Esophagus (tissue), 2 donors: ENCODE data around the gene PDE6A. TPM values are rescaled to one million over a fixed set of nuclear protein-coding genes. Genes with fewer than 3 reads are reported as not detected.

Source experiments
- H3K27ac ChIP-seq, 2 donors: one replicate each; pipeline ENCODE4 v1.5.1; 2013; ENCODE audit warnings: low read depth in 2 of 2, mild to moderate bottlenecking in 2 of 2, inconsistent platforms in 1 of 2, low read length in 1 of 2, moderate library complexity in 1 of 2
- H3K27me3 ChIP-seq, 2 donors: one replicate each; pipeline ENCODE4 v1.6.1; 2013; ENCODE audit warnings: low read length in 2 of 2, control low read depth in 1 of 2, mild to moderate bottlenecking in 1 of 2; ENCODE audit not compliant: insufficient read depth in 2 of 2, control insufficient read depth in 1 of 2
- H3K36me3 ChIP-seq, 2 donors: one replicate each; pipeline ENCODE4 v1.6.1; 2013; ENCODE audit warnings: low read length in 1 of 2; ENCODE audit not compliant: control insufficient read depth in 2 of 2, insufficient read depth in 2 of 2
- H3K4me1 ChIP-seq, 2 donors: one replicate each; pipeline ENCODE4 v1.6.1; 2013; ENCODE audit warnings: low read length in 1 of 2; ENCODE audit not compliant: control insufficient read depth in 2 of 2, insufficient read depth in 2 of 2
- H3K4me3 ChIP-seq, 2 donors: one replicate each; pipeline ENCODE4 v1.5.1; 2013; ENCODE audit warnings: low read length in 2 of 2, mild to moderate bottlenecking in 2 of 2, low read depth in 1 of 2, moderate library complexity in 1 of 2
- H3K9me3 ChIP-seq, 2 donors: one replicate each; pipeline ENCODE4 v1.6.1; 2013; ENCODE audit warnings: mild to moderate bottlenecking in 2 of 2, low read depth in 1 of 2, low read length in 1 of 2, moderate library complexity in 1 of 2; ENCODE audit not compliant: control insufficient read depth in 2 of 2, insufficient read depth in 1 of 2
- WGBS, 2 donors: extraction: QIAGEN DNeasy Blood & Tissue Kit; methylation state at CpG; one replicate each; pipeline ENCODE4 v1.1.7; 2013; 5-methylcytosine and 5-hydroxymethylcytosine counted together
- polyA plus RNA-seq, 2 donors: library from polyadenylated mRNA; stranded (reverse); fragments of 200-250 nt; gene quantifications; one replicate each; pipeline ENCODE4 v1.2.3, GENCODE V29; 2013
- donor health status: healthy with polysubstance abuse.
- donor health status: Bipolar disorder and iron deficiency.

The PDE6A gene
- polyA plus RNA-seq, 2 donors: 1.0 to 1.5 TPM

DNA sequence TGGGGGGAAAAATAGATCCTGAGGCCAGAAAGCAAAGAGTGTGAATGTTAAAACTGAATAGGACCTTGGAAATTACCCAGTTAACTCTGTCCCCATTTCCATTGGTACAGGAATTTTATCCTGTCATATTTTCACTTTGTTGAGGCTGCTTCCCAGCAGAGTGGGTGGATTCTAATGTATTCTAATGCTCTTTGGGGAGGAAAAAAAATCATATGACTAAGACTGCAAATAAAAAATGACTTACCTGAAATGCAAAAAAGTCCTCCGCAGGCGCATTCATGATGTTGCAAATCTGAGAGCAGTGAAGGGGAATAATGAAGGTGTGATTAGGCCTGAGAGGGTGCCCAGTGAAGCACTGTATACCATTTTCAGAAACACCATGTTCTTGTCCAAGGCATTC, 41.2 kb downstream of the PDE6A start:
- peaks cover 0 to 7% of the 10 kb centered on the region in 2 donors for H3K4me1 ChIP-seq
- no peaks in the 10 kb centered on the region for H3K9me3 ChIP-seq
- 92 to 97% methylated on average over 2 of the region's 2 CpGs for WGBS, 2 donors
- no peaks in the 10 kb centered on the region for H3K27me3 ChIP-seq
- H3K36me3 ChIP-seq: no peaks in the 10 kb centered on the region
- no peak overlapping the region for H3K27ac ChIP-seq
- H3K4me3 ChIP-seq: no peak overlapping the region

DNA sequence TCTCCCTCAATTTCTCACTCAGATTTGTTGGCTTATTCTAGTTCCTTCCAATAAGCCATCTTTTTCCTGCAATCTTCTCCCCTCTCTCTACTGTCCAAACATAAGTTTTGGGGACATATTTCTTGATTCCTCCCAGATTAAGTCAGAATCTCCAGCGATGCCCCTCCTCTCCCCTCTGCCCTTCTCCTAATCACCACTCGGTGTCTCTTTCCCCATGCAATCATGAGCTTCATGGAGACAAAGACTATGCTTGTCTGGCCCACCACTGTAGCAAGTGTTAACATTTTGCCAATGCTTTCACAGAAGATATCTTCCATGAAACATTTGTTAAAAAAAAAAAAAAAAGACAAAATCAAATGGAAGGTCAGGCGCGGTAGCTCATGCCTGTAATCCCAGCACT, 42.4 kb downstream of the PDE6A start:
- peaks cover 0 to 7% of the 10 kb centered on the region in 2 donors for H3K4me1 ChIP-seq
- H3K4me3 ChIP-seq: no peak overlapping the region
- no peaks in the 10 kb centered on the region for H3K36me3 ChIP-seq
- no peaks in the 10 kb centered on the region for H3K27me3 ChIP-seq
- 82 to 83% methylated on average over 4 of the region's 4 CpGs for WGBS, 2 donors
- no peak overlapping the region for H3K27ac ChIP-seq
- no peaks in the 10 kb centered on the region for H3K9me3 ChIP-seq

DNA sequence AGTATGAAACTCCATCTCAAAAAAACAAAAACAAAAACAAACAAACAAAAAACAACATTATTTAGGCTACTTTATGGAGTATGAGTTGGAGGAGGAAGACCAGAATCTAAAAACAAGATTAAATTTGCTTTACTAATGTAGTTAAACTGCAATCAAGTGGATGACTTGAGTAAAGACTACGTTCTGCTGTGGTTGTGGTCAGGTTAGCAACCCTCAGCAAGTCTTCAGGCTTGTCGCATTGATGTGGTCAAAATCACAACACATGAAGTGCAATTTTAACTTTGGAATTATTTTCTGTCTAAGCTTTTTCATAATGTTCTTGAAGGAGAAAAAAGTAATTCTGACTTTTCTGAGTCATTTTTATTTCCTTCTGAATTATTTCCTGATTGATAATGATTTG, 43.1 kb downstream of the PDE6A start:
- Histone ChIP-seq H3K4me1 (peaks cover 0 to 7% of the 10 kb centered on the region in 2 donors), H3K4me3 (no peak overlapping the region), H3K27ac (no peak overlapping the region), H3K9me3 (no peaks in the 10 kb centered on the region), H3K36me3 (no peaks in the 10 kb centered on the region), H3K27me3 (no peaks in the 10 kb centered on the region)
- 79 to 90% methylated on average over 2 of the region's 2 CpGs for WGBS, 2 donors

DNA sequence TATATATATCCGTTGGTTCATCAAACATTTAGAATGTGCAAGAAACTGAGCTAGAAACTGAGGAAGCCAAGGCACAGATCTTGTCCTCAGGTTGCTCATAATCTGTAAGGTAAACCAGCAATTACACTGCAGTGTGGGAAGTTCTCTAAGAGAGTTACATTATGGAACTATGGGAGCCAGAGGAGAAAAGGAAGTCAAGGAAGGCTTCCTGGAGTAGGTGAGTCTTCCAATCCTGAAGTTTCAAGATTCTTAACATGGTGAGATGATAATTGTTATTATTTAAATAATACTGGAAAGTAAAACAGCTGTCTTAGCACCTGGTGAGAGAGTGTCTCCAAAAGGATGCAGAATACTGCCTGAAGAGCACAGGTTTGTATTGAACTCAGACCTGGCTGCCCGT, 44.2 kb downstream of the PDE6A start:
- WGBS, 2 donors: 54 to 63% methylated on average over 2 of the region's 2 CpGs
- no peak overlapping the region for H3K4me3 ChIP-seq

DNA sequence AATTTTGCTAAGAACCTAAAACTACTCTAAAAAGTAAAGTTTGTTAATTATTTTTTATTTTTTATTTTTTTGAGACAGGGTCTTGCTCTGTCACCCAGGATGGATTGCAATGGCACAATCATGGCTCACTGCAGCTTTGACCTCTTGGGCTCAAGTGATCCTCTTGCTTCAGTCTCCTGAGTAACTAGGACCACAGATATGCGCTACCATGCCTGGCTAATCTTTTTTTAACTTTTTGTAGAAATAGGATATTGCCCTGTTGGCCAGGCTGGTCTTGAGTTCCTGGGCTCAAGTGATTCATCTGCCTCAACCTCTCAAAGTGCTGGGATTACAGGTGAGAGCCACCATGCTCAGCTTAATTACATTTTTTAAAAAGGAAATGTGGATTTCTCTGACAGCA, 45.8 kb downstream of the PDE6A start:
- H3K36me3 ChIP-seq: no peaks in the 10 kb centered on the region
- no peaks in the 10 kb centered on the region for H3K27me3 ChIP-seq
- no peak overlapping the region for H3K27ac ChIP-seq
- H3K4me1 ChIP-seq: peaks cover 0 to 4% of the 10 kb centered on the region in 2 donors
- 96 to 97% methylated on average over 1 of the region's 1 CpG for WGBS, 2 donors
- H3K4me3 ChIP-seq: no peak overlapping the region
- H3K9me3 ChIP-seq: no peaks in the 10 kb centered on the region

More for the DNA sequence above, 44.2 kb downstream of the PDE6A start:
- Histone ChIP-seq H3K9me3 (no peaks in the 10 kb centered on the region), H3K27ac (no peak overlapping the region), H3K36me3 (no peaks in the 10 kb centered on the region), H3K27me3 (no peaks in the 10 kb centered on the region), H3K4me1 (peaks cover 0 to 7% of the 10 kb centered on the region in 2 donors)

DNA sequence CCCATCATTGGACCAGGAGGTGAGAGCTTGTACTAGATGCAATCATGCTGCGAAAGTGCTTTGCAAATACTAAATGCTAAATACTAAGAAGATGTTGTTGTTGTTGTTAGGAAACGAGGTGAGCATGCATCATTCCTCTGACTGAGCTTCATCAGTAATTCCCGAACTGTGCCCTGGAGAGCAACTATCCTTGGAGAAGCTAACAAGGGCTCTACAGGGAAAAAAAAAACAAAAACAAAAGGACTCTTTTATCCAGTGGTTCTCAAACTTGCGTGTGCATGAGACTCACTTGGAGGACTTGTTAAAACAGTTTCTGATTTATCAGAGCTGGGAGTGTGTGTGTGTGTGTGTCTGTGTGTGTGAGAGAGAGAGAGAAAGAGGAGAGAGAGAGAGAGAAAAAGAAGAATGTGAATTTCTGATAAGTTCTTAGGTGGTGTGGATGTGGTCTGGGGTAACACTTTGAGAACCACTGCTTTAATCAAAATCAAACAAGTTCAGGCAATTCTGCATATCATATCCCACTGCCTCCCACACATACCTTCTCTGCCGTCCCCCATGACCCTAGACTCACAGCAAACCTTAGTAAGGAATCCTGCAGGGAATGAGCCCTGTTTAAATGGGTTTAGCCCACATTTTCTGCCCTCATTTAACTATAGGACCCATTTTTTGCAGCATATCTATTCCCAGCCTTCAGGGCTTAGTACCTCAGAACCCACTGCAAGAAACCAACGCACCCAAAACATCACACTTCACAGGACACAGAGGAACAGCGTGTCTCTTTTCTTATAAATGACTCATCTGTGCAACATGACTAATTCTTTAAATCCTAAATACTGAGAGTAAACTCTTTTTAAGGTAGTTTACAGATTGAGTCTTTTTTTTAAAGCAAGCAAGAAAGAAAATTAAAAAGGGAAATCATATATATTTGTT, 48.9 kb downstream of the PDE6A start:
- no peaks in the 10 kb centered on the region for H3K9me3 ChIP-seq
- H3K36me3 ChIP-seq: no peaks in the 10 kb centered on the region
- peaks cover 0 to 4% of the 10 kb centered on the region in 2 donors for H3K4me1 ChIP-seq
- H3K4me3 ChIP-seq: no peak overlapping the region
- H3K27me3 ChIP-seq: no peaks in the 10 kb centered on the region
- WGBS, 2 donors: 48 to 59% methylated on average over 7 of the region's 7 CpGs
- peak overlapping the region; percentile 43 to 74 for H3K27ac ChIP-seq

DNA sequence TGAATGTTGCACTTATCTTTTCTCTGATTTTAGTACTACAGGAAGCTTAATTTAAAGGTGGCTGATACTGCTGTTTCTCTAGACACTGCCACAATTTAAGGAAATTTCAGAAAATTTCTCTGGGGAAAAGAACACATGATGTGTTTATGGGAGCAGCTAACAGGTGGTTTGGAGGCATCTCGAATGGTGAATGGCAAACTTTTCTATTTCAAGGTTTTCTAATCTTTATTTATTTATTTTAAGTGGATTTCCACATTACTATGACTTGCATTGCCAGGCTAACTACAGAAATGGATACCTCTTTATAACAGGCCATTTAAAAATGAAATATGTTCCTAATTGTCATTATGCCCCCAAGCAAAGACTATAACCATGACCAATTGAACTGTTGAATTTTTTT, 50.4 kb downstream of the PDE6A start:
- Histone ChIP-seq H3K9me3 (no peaks in the 10 kb centered on the region), H3K36me3 (no peaks in the 10 kb centered on the region), H3K27ac (no peak overlapping the region), H3K4me3 (no peak overlapping the region), H3K4me1 (peaks cover 0 to 4% of the 10 kb centered on the region in 2 donors), H3K27me3 (no peaks in the 10 kb centered on the region)
- 87 to 94% methylated on average over 1 of the region's 1 CpG for WGBS, 2 donors

DNA sequence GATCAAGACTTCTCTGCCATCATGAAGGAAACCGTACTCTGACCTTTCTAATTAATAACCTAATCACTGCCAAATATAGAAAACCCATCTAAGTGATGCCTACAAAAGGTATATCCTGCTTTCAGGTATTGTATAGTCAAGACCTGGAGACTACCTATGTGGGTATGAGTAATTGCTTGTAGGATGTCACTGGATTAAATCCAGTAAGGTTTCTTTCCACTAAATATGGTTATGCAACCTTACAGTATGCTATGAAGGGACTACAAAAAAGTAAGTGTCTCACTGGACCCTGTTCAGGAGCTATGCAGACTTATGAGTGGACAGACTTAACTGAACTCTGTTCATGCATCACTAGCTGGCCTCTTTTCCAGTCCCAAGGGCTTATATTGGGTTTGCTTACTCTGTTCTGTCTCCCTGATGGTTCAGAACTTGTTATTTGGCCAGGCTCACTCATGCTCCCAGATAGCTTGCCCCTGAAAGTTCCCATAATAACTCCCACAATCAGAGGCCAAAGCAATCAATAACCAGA, 51.1 kb downstream of the PDE6A start:
- Histone ChIP-seq H3K36me3 (no peaks in the 10 kb centered on the region), H3K9me3 (no peaks in the 10 kb centered on the region), H3K27ac (no peak overlapping the region), H3K4me1 (peaks cover 0 to 4% of the 10 kb centered on the region in 2 donors), H3K27me3 (no peaks in the 10 kb centered on the region), H3K4me3 (no peak overlapping the region)
- WGBS, 2 donors: 70 to 72% methylated on average over 1 of the region's 1 CpG

DNA sequence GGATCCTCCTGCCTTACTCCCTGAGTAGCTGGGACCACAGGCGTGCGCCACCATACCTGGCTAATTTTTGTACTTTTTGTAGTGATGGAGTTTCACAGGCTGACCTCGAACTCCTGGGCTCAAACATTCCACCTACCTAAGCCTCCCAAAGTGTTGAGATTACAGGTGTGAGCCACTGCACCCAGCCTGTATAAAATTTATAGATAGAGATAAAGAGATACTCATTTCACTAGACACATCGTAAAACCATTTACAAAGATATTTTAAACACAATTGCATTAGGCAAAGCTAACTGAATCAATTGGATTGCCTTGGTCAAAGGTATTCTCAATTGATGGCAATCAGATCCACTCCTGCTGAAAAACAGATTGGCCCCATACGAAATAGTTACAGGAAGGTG, 52.0 kb downstream of the PDE6A start:
- H3K4me3 ChIP-seq: no peak overlapping the region
- H3K9me3 ChIP-seq: no peaks in the 10 kb centered on the region
- no peaks in the 10 kb centered on the region for H3K36me3 ChIP-seq
- no peak overlapping the region for H3K27ac ChIP-seq
- WGBS, 2 donors: 86 to 91% methylated on average over 5 of the region's 5 CpGs
- no peaks in the 10 kb centered on the region for H3K27me3 ChIP-seq
- peaks cover 0 to 4% of the 10 kb centered on the region in 2 donors for H3K4me1 ChIP-seq
